ENCODE results near the gene MRPS22. TPM values are rescaled to one million over a fixed set of nuclear protein-coding genes. Genes with fewer than 3 reads are reported as not detected.

MRPS22 gene
- total RNA-seq, 1 experiment from 2014 or later: 95.1 TPM

DNA sequence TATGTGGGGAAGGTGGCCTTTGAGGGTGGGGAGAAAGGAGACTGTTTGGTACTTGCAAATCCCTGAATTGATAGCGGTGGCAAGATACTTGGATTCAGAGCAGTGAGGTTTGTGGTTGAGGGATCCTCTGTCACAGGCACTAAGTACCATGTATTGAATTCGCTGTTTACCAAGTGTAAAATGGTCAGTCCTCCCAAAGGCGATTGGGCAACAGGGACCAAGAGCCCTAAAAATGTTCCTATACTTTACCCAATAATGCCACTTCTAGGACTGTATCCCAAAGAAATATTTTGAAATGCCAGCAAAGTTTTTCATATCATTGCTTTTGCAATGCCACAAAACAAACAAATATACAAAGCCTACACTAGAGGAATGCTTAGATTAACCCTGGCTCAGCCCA, 43.4 kb upstream of the MRPS22 start:
- H3K9ac ChIP-seq (ENCODE audit: low read length): peak overlapping the region; percentile 75
- intact Hi-C loops (cut with micrococcal nuclease): no loop called here
- no peak overlapping the region for H2AFZ ChIP-seq (ENCODE audit: low read depth, low read length, poor library complexity, severe bottlenecking)
- H3K36me3 ChIP-seq (ENCODE audit: control insufficient read depth in 1 of 2, insufficient read depth in 2 of 2, low read length in 2 of 2): no peaks in the 10 kb centered on the region
- ATAC-seq (no peak), DNase-seq (ENCODE audit: low read depth, low spot score) (no peak)
- peak overlapping the region; percentile 97 for H3K27ac ChIP-seq (ENCODE audit: low read depth, low read length)
- peak overlapping the region; percentile 75 for H3K4me2 ChIP-seq (ENCODE audit: low read length)
- no peak for TF ChIP-seq TCF7L2 (IDR thresholded peaks at IDR 0.05; ENCODE audit: borderline replicate concordance, extremely low read depth, insufficient read depth, insufficient read length)
- TF ChIP-seq CEBPB (IDR thresholded peaks at IDR 0.05; ENCODE audit: low read depth): no peak
- TF ChIP-seq POLR2A (IDR thresholded peaks at IDR 0.05; ENCODE audit: borderline replicate concordance, extremely low read depth, insufficient read depth, insufficient read length): peak; percentile 9
- no peak for TF ChIP-seq EZH2phosphoT487 (IDR thresholded peaks at IDR 0.05; ENCODE audit: borderline replicate concordance)
- TF ChIP-seq, protein P1, sequence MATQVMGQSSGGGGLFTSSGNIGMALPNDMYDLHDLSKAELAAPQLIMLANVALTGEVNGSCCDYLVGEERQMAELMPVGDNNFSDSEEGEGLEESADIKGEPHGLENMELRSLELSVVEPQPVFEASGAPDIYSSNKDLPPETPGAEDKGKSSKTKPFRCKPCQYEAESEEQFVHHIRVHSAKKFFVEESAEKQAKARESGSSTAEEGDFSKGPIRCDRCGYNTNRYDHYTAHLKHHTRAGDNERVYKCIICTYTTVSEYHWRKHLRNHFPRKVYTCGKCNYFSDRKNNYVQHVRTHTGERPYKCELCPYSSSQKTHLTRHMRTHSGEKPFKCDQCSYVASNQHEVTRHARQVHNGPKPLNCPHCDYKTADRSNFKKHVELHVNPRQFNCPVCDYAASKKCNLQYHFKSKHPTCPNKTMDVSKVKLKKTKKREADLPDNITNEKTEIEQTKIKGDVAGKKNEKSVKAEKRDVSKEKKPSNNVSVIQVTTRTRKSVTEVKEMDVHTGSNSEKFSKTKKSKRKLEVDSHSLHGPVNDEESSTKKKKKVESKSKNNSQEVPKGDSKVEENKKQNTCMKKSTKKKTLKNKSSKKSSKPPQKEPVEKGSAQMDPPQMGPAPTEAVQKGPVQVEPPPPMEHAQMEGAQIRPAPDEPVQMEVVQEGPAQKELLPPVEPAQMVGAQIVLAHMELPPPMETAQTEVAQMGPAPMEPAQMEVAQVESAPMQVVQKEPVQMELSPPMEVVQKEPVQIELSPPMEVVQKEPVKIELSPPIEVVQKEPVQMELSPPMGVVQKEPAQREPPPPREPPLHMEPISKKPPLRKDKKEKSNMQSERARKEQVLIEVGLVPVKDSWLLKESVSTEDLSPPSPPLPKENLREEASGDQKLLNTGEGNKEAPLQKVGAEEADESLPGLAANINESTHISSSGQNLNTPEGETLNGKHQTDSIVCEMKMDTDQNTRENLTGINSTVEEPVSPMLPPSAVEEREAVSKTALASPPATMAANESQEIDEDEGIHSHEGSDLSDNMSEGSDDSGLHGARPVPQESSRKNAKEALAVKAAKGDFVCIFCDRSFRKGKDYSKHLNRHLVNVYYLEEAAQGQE (IDR thresholded peaks at IDR 0.05; ENCODE audit: low read depth): no peak
- no peak for TF ChIP-seq CBX3 (IDR thresholded peaks at IDR 0.05; ENCODE audit: low read depth)
- TF ChIP-seq EGR1 (IDR thresholded peaks at IDR 0.05; ENCODE audit: low read depth): no peak
- TF ChIP-seq SRF (IDR thresholded peaks at IDR 0.05; ENCODE audit: low read depth): no peak
- no peaks in the 10 kb centered on the region for H3K9me3 ChIP-seq (ENCODE audit: control insufficient read depth in 1 of 2, insufficient read depth in 1 of 2, low read depth in 1 of 2, low read length in 2 of 2)
- no peaks in the 10 kb centered on the region for H3K27me3 ChIP-seq (ENCODE audit: insufficient read depth, low read length)
- no peaks in the 10 kb centered on the region; the same call in 1 of the 2 replicates for H3K79me2 ChIP-seq (ENCODE audit: insufficient read depth, low read length)
- ChIA-PET CTCF (interaction anchor here (0.8 to 5.4 kb wide), 5 partner anchors 18 to 364 kb away, joined by 3 to 36 read pairs (median 4); no protein-coding TSS in a partner anchor), RAD21 (ENCODE audit: low non-redundant PET in 1 of 2, low total read pairs in 2 of 2, uncharacterized antibody in 2 of 2, unreplicated experiment in 2 of 2) (interaction anchor here (0.7 to 1.4 kb wide), 2 partner anchors 29 to 80 kb away, joined by 3 to 4 read pairs; no protein-coding TSS in a partner anchor), POLR2A (interaction anchor here (0.7 to 10.8 kb wide), 4 partner anchors 9 to 187 kb away, joined by 3 to 198 read pairs (median 3); no protein-coding TSS in a partner anchor)
- H3K4me3 ChIP-seq (replicated peaks in 1 of 2; ENCODE audit: low read depth in 1 of 2, low read length in 2 of 2): no peak overlapping the region
- H3K4me1 ChIP-seq (ENCODE audit: control insufficient read depth in 1 of 2, insufficient read depth in 2 of 2, low read length in 2 of 2): peaks cover 71 to 94% of the 10 kb centered on the region in 2 experiments
- no peaks in the 10 kb centered on the region for H4K20me1 ChIP-seq (ENCODE audit: insufficient read depth)
- BruUV-seq (replicated peaks): no TSS peak
- no peaks in the 10 kb centered on the region for H3K9me2 ChIP-seq (ENCODE audit: insufficient read depth)

All from HCT116 (cell line).